ENCODE results near the gene RPL38.
A peak's percentile ranks its signal among the peaks of the same experiment; 100 is the strongest.

The RPL38 gene

GRCh38 chr17:74211141-74211911 is 7.8 kb downstream of the RPL38 start:
- no peak for DNase-seq (ENCODE audit: low spot score)

- DNase-seq (ENCODE audit: low spot score): no peak
These were observed 8.4 kb downstream of the RPL38 start for GRCh38 chr17:74211912-74212208.

- DNase-seq (ENCODE audit: low spot score): no peak
These were observed 8.9 kb downstream of the RPL38 start for GRCh38 chr17:74212209-74212912.

GRCh38 chr17:74212913-74213791 is 9.7 kb downstream of the RPL38 start, which contains the start of gene TTYH2:
TTYH2 (plus strand) TSS chr17:74213571; CDS start chr17:74213588, 17 bp downstream.
- DNase-seq (ENCODE audit: low spot score): peak; percentile 76

- DNase-seq (ENCODE audit: low spot score): no peak
These were observed 10.4 kb downstream of the RPL38 start for GRCh38 chr17:74213861-74214391.

GRCh38 chr17:74214484-74215341 is 11.2 kb downstream of the RPL38 start:
- no peak for DNase-seq (ENCODE audit: low spot score)

- DNase-seq (ENCODE audit: low spot score): no peak
These were observed 11.9 kb downstream of the RPL38 start for GRCh38 chr17:74215342-74215727.

- DNase-seq (ENCODE audit: low spot score): no peak
These were observed 13.0 kb downstream of the RPL38 start for GRCh38 chr17:74216505-74216904.

GRCh38 chr17:74217037-74217730 is 13.7 kb downstream of the RPL38 start:
- DNase-seq (ENCODE audit: low spot score): no peak

- no peak for DNase-seq (ENCODE audit: low spot score)
These were observed 14.4 kb downstream of the RPL38 start for GRCh38 chr17:74217888-74218287.

- DNase-seq (ENCODE audit: low spot score): no peak
These were observed 15.0 kb downstream of the RPL38 start for GRCh38 chr17:74218436-74218835.

- no peak for DNase-seq (ENCODE audit: low spot score)
These were observed 16.2 kb downstream of the RPL38 start for GRCh38 chr17:74219576-74220133.

- no peak for DNase-seq (ENCODE audit: low spot score)
These were observed 16.7 kb downstream of the RPL38 start for GRCh38 chr17:74220219-74220618.

GRCh38 chr17:74220946-74221818 is 17.7 kb downstream of the RPL38 start:
- DNase-seq (ENCODE audit: low spot score): no peak

GRCh38 chr17:74222399-74222798 is 18.9 kb downstream of the RPL38 start:
- no peak for DNase-seq (ENCODE audit: low spot score)

- no peak for DNase-seq (ENCODE audit: low spot score)
These were observed 20.4 kb downstream of the RPL38 start for GRCh38 chr17:74223901-74224300.

- DNase-seq (ENCODE audit: low spot score): no peak
These were observed 21.7 kb downstream of the RPL38 start for GRCh38 chr17:74224959-74225725.

- no peak for DNase-seq (ENCODE audit: low spot score)
These were observed 22.8 kb downstream of the RPL38 start for GRCh38 chr17:74226252-74226651.
